DND-41 (cell line): ENCODE data around the gene FCER1G.
A peak's percentile ranks its signal among the peaks of the same experiment; 100 is the strongest.

ENCODE experiments used
- ATAC-seq: fragments of 200-7000 bp; cut with Tn5 transposase; 3 replicates; pipeline ENCODE4 v1.9.1; 2021; ENCODE audit warnings: low read depth; ENCODE audit not compliant: insufficient read depth
- DNase-seq: peaks from one replicate; pipeline ENCODE4 v3.0.0-alpha.2; 2020
- H2AFZ ChIP-seq: 2 replicates; pipeline ENCODE4 v1.6.0; 2012; ENCODE audit warnings: low read depth, low read length
- H3K27ac ChIP-seq: 2 replicates; pipeline ENCODE4 v1.5.1; 2012; ENCODE audit warnings: low read length, inconsistent platforms
- H3K27me3 ChIP-seq: fragments of 200-600 bp; sonication (generic); 2 replicates; pipeline ENCODE4 v1.6.0; 2012; ENCODE audit warnings: low read length, mild to moderate bottlenecking, inconsistent platforms; ENCODE audit not compliant: insufficient read depth, poor library complexity
- H3K36me3 ChIP-seq: 2 replicates; pipeline ENCODE4 v1.5.1; 2012; ENCODE audit warnings: low read length, inconsistent platforms; ENCODE audit not compliant: insufficient read depth
- H3K4me1 ChIP-seq: 2 replicates; pipeline ENCODE4 v1.5.1; 2012; ENCODE audit warnings: mild to moderate bottlenecking, low read length; ENCODE audit not compliant: insufficient read depth
- H3K4me2 ChIP-seq: 2 replicates; pipeline ENCODE4 v1.6.0; 2012; ENCODE audit warnings: mild to moderate bottlenecking, moderate library complexity, low read length, inconsistent platforms; ENCODE audit not compliant: insufficient read depth
- H3K4me3 ChIP-seq, 2 experiments: fragments of 200-600 bp in 1 of 2; shearing (Covaris generic) in 1 of 2; 2 replicates each; pipeline ENCODE4 v1.5.1; 2012 to 2016; ENCODE audit warnings: inconsistent platforms in 2 of 2, low read length in 2 of 2, mild to moderate bottlenecking in 2 of 2, low read depth in 1 of 2, moderate library complexity in 1 of 2
- H3K79me2 ChIP-seq: 2 replicates; pipeline ENCODE4 v1.6.0; 2012; ENCODE audit warnings: low read length, inconsistent platforms; ENCODE audit not compliant: insufficient read depth
- H3K9ac ChIP-seq: 2 replicates; pipeline ENCODE4 v1.6.0; 2012; ENCODE audit warnings: low read depth, mild to moderate bottlenecking, inconsistent platforms, low read length, moderate library complexity
- H3K9me3 ChIP-seq: 2 replicates; pipeline ENCODE4 v1.5.1; 2012; ENCODE audit warnings: low read length, moderate library complexity, mild to moderate bottlenecking, inconsistent platforms; ENCODE audit not compliant: insufficient read depth, severe bottlenecking
- H4K20me1 ChIP-seq: 2 replicates; pipeline ENCODE4 v1.6.0; 2012; ENCODE audit warnings: low read length; ENCODE audit not compliant: insufficient read depth
- CTCF ChIP-seq: IDR thresholded peaks from 2 replicates; pipeline ENCODE4 v1.5.1; 2012; ENCODE audit warnings: borderline replicate concordance, low read length, moderate library complexity, mild to moderate bottlenecking; ENCODE audit not compliant: poor library complexity, severe bottlenecking; ENCODE audit errors: extremely low read depth
- EZH2 ChIP-seq: IDR thresholded peaks from 3 replicates; pipeline ENCODE4 v1.6.1; 2012; ENCODE audit warnings: borderline replicate concordance, low read depth, mild to moderate bottlenecking, moderate library complexity, low read length, inconsistent platforms; ENCODE audit not compliant: severe bottlenecking

Gene FCER1G

DNA sequence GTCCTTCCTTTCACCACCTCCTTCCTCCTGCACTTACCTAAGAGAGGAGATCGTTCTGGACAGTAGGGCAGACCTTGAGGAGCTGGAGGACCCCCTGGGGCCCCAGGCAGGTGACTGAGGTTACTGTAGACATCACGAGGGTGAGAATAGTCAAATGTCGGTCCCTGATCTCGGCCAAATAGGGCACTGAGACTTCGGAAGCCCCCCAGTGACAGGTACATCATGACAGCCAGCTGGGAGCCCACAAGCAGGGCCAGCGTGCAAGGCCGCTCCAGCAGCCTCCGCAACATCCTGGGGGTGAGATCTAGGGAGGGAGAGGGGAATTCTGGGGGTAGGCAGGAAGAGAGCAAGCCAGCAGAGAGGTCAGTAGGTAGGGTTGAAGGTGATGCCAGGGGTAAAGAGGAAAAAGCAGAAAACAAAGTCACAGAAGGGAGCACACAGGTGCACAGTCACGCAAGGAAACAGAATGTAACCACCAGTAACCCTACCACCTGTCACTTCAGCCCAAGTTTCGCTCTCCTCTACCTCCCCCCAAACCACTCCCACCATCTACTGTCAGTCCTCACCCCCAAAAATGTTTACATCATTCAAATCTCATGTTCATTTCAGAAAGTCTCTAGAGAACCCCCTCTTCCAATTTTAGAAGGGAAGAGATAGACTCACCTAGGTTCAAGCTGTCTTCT is 39.2 kb upstream of the FCER1G start:
- Histone ChIP-seq H3K9ac (peak overlapping the region; percentile 63; the same call in 1 of the 2 replicates), H3K36me3 (peaks cover 45% of the 10 kb centered on the region), H3K79me2 (peaks cover 18% of the 10 kb centered on the region), H3K27ac (no peak overlapping the region), H3K4me1 (peaks cover 30% of the 10 kb centered on the region), H3K4me2 (peak overlapping the region; percentile 93), H3K27me3 (no peaks in the 10 kb centered on the region), H3K9me3 (no peaks in the 10 kb centered on the region), H2AFZ (no peak overlapping the region), H4K20me1 (no peaks in the 10 kb centered on the region), H3K4me3 (peak overlapping the region; percentile 34 to 73; a peak in 3 of 4 replicates)
- DNase-seq = no peak
- TF ChIP-seq CTCF (no peak), EZH2 (no peak)
- ATAC-seq = no peak

DNA sequence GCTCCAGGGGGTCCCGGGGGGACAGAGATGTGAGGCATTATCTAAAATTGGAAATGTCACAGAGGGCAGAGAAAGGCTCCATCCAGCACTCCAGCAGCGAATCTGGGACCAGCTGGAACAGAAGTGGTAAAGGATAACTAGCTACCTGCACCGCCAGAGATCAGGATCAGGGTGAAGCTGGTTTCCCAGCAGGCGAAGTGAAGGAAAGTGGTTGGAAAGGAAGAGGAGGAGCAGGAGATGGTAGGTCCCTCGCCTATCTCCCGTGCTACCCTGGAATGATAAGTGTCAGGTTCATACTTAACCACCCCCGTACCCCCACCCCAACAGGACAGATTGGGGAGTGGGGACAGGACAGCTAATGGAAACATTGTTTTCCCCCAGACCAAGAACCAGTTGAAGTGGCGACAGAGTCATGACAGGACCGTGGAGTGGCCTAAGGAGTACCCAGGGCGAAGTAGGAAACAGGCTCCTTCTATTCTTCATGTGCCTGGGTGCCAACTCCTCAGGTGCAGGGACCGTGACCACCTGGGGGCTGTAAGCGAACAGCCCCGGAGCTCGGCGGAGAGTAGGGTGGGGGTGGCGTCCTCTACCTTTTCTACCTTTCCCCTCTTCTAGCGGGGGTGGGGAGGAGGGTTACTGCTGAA is 38.5 kb upstream of the FCER1G start:
- Histone ChIP-seq H3K79me2 (peaks cover 18% of the 10 kb centered on the region), H3K36me3 (peaks cover 38% of the 10 kb centered on the region), H3K4me1 (peaks cover 30% of the 10 kb centered on the region), H3K4me3 (peak overlapping the region; percentile 34 to 73), H4K20me1 (no peaks in the 10 kb centered on the region), H2AFZ (peak overlapping the region; percentile 90), H3K27me3 (no peaks in the 10 kb centered on the region), H3K4me2 (peak overlapping the region; percentile 93), H3K9me3 (no peaks in the 10 kb centered on the region), H3K9ac (peak overlapping the region; percentile 63), H3K27ac (peak overlapping the region; percentile 79)
- ATAC-seq = no peak
- no peak for DNase-seq
- TF ChIP-seq CTCF = no peak
- no peak for TF ChIP-seq EZH2

DNA sequence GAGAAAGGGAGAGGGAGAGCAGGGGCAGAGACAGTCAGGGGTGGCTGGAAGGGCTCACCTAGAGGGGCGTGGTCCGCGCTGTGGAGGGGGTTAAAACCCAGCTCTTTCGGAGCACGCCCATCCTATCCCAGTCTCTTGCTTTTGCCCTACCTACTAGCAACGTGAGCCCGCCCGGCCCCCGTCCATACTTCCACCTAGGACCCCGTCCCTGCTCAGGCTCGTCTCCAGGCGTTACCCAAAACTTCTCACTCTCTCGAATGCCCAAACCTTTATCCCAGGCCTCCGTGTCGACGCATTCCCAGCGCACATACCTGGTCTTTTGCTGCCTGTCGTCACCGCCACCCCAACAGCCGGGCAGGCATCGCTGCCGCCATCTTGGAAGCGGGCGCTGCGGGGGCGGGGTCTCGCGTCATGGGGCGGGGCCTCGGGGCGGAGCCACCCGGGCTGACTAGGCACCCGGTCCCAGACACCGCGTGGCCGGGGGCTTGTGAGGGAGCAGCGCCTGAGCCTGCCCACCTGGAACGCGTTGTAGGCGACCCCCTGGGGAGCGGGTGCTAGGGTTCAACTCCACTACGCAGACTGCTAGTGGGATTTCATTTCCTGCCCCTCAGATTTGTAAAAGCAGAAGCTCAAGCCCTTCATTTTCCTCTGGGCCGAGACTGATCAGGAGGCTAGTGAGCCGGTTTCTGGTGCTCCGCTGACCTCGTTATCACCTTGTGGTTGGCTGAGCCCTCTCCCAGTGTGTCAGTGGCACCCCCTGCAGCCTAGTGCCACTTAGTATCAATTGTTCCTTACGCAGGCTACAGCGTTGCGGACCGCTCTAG is 37.8 kb upstream of the FCER1G start, which contains the start of gene B4GALT3:
Gene B4GALT3 (minus strand): TSS at position 396 of the 824 bp plus-strand sequence. CDS start 1,447 bp downstream, outside the sequence.
- H3K27ac ChIP-seq = peak within 1 kb of the TSS; percentile 79
- H3K4me2 ChIP-seq = peak within 1 kb of the TSS; percentile 93
- H4K20me1 ChIP-seq = no peaks in the 10 kb centered on the region
- H2AFZ ChIP-seq = peak within 1 kb of the TSS; percentile 90
- H3K4me3 ChIP-seq = peak within 1 kb of the TSS; percentile 34 to 73
- DNase-seq (peak; percentile 94), ATAC-seq (peak; percentile 95)
- peaks cover 30% of the 10 kb centered on the region for H3K4me1 ChIP-seq
- no peaks in the 10 kb centered on the region for H3K9me3 ChIP-seq
- H3K9ac ChIP-seq = peak within 1 kb of the TSS; percentile 63
- H3K36me3 ChIP-seq = peaks cover 31% of the 10 kb centered on the region
- peak; percentile 40 for TF ChIP-seq CTCF
- no peak for TF ChIP-seq EZH2
- H3K27me3 ChIP-seq = no peaks in the 10 kb centered on the region
- peaks cover 18% of the 10 kb centered on the region for H3K79me2 ChIP-seq
